Parietal lobe (tissue), 2 donors: Measurements from ENCODE around the gene THOC2. TPM values are rescaled to one million over a fixed set of nuclear protein-coding genes. Genes with fewer than 3 reads are reported as not detected.

Experiments used
- small RNA-seq: library from RNA; depleted of rRNA; stranded (forward); fragments of <200 nt; gene quantifications from one replicate; pipeline ENCODE3, GENCODE V24; 2014; ENCODE audit warnings: low replicate concordance
- total RNA-seq: library from RNA; depleted of rRNA; stranded (reverse); fragments of >200 nt; gene quantifications from one replicate; pipeline ENCODE4 v1.2.3, GENCODE V29; 2014

The THOC2 gene, protein sequence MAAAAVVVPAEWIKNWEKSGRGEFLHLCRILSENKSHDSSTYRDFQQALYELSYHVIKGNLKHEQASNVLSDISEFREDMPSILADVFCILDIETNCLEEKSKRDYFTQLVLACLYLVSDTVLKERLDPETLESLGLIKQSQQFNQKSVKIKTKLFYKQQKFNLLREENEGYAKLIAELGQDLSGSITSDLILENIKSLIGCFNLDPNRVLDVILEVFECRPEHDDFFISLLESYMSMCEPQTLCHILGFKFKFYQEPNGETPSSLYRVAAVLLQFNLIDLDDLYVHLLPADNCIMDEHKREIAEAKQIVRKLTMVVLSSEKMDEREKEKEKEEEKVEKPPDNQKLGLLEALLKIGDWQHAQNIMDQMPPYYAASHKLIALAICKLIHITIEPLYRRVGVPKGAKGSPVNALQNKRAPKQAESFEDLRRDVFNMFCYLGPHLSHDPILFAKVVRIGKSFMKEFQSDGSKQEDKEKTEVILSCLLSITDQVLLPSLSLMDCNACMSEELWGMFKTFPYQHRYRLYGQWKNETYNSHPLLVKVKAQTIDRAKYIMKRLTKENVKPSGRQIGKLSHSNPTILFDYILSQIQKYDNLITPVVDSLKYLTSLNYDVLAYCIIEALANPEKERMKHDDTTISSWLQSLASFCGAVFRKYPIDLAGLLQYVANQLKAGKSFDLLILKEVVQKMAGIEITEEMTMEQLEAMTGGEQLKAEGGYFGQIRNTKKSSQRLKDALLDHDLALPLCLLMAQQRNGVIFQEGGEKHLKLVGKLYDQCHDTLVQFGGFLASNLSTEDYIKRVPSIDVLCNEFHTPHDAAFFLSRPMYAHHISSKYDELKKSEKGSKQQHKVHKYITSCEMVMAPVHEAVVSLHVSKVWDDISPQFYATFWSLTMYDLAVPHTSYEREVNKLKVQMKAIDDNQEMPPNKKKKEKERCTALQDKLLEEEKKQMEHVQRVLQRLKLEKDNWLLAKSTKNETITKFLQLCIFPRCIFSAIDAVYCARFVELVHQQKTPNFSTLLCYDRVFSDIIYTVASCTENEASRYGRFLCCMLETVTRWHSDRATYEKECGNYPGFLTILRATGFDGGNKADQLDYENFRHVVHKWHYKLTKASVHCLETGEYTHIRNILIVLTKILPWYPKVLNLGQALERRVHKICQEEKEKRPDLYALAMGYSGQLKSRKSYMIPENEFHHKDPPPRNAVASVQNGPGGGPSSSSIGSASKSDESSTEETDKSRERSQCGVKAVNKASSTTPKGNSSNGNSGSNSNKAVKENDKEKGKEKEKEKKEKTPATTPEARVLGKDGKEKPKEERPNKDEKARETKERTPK (N-terminal part only)
- total RNA-seq = 143 TPM

DNA sequence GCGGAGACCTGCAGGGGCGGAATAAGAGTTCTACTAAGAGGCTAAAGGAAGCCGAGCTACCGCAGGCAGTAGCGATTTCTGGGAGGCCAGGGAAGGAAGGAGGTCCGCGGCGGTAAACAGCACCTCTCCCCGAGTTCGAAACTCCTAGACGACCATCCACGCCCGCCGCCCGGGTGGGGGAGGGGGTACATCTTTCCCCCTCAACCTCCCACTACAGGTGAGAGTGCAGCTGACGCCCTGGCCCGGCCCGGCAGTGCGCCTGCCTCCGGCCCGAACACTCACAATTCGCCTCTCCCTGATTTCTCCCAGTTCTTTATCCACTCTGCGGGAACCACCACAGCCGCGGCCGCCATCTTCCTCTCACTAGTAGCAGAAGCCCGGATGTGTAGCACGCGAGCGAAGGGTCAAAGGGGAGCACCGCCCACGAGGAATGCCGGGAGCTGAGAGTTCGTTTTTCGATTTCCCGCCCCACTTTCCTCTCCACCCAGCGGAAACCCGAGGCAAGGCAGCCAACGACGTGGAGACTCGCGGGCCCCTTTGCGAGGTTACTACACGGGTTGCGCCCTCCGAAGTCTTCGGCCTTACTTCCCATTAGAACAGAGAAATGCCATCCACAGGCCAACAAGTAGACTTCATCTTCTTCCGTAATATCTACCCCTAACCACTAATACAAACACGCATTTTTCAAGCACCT lies at the start of gene THOC2:
TSS of gene THOC2 (minus strand) at position 383 of the 694 bp plus-strand sequence. CDS start at position 353, 30 bp downstream.

Small RNAs within 50 kb of the gene (small RNA-seq; reads per million reads assigned to genes)
- gene AL030996.1 = not detected
- gene RNU7-69P = not detected

Other genes with a start within 250 kb of the THOC2 start
- 62.3 TPM for gene XIAP, start 127.0 kb upstream of the THOC2 start, total RNA-seq
- 136 TPM for gene STAG2, start 228.7 kb upstream of the THOC2 start, total RNA-seq